ENCODE measurements around the gene BTBD1.

Gene BTBD1

GRCh38 chr15:83066734-83067637 lies at the start of gene BTBD1:
Gene BTBD1 (minus strand): TSS chr15:83067252. CDS start chr15:83067151, 101 bp downstream.
- no peak for DNase-seq

GRCh38 chr15:83115831-83116565 lies 48.9 kb upstream of the BTBD1 start:
- DNase-seq = no peak

- DNase-seq = no peak
Observed at GRCh38 chr15:83115410-83115809, 48.4 kb upstream of the BTBD1 start.

GRCh38 chr15:83114856-83115255 lies 47.8 kb upstream of the BTBD1 start:
- no peak for DNase-seq

GRCh38 chr15:83113881-83114674 lies 47.0 kb upstream of the BTBD1 start:
- no peak for DNase-seq

- no peak for DNase-seq
Observed at GRCh38 chr15:83112956-83113299, 45.9 kb upstream of the BTBD1 start.

GRCh38 chr15:83112233-83112955 lies 45.3 kb upstream of the BTBD1 start:
- no peak for DNase-seq

- no peak for DNase-seq
Observed at GRCh38 chr15:83111149-83111548, 44.1 kb upstream of the BTBD1 start.

GRCh38 chr15:83110381-83110780 lies 43.3 kb upstream of the BTBD1 start:
- DNase-seq = no peak

- DNase-seq = no peak
Observed at GRCh38 chr15:83109532-83109931, 42.5 kb upstream of the BTBD1 start.

GRCh38 chr15:83108266-83109219 lies 41.5 kb upstream of the BTBD1 start:
- DNase-seq = peak; percentile 24

GRCh38 chr15:83107841-83108181 lies 40.8 kb upstream of the BTBD1 start:
- DNase-seq = no peak

GRCh38 chr15:83106994-83107840 lies 40.2 kb upstream of the BTBD1 start, which contains the start of gene TM6SF1:
Gene TM6SF1 (plus strand): TSS chr15:83107645. CDS start chr15:83107681, 36 bp downstream.
- DNase-seq = no peak

- no peak for DNase-seq
Observed at GRCh38 chr15:83105440-83105839, 38.4 kb upstream of the BTBD1 start.

GRCh38 chr15:83104141-83104540 lies 37.1 kb upstream of the BTBD1 start:
- DNase-seq = no peak

GRCh38 chr15:83102346-83102745 lies 35.3 kb upstream of the BTBD1 start:
- DNase-seq = no peak

- DNase-seq = no peak
Observed at GRCh38 chr15:83100097-83100646, 33.1 kb upstream of the BTBD1 start.

- no peak for DNase-seq
Observed at GRCh38 chr15:83099290-83099689, 32.2 kb upstream of the BTBD1 start.

- DNase-seq = no peak
Observed at GRCh38 chr15:83098079-83098478, 31.0 kb upstream of the BTBD1 start.

GRCh38 chr15:83094583-83094982 lies 27.5 kb upstream of the BTBD1 start:
- DNase-seq = no peak
